Activated effector memory CD4-positive, alpha-beta T cell treated with Interleukin-2 at 50 U/mL for 16 hours (primary cell): Measurements from ENCODE around the gene COL6A1.
"Not testable (repeated sequence)": the region's sequence is repeated elsewhere in the genome, so short reads cannot be mapped to it uniquely, and the experiment has no call there.

Source experiments
- DNase-seq: peaks from one replicate; pipeline ENCODE4 v3.0.0-alpha.2; 2020

COL6A1 gene

DNA sequence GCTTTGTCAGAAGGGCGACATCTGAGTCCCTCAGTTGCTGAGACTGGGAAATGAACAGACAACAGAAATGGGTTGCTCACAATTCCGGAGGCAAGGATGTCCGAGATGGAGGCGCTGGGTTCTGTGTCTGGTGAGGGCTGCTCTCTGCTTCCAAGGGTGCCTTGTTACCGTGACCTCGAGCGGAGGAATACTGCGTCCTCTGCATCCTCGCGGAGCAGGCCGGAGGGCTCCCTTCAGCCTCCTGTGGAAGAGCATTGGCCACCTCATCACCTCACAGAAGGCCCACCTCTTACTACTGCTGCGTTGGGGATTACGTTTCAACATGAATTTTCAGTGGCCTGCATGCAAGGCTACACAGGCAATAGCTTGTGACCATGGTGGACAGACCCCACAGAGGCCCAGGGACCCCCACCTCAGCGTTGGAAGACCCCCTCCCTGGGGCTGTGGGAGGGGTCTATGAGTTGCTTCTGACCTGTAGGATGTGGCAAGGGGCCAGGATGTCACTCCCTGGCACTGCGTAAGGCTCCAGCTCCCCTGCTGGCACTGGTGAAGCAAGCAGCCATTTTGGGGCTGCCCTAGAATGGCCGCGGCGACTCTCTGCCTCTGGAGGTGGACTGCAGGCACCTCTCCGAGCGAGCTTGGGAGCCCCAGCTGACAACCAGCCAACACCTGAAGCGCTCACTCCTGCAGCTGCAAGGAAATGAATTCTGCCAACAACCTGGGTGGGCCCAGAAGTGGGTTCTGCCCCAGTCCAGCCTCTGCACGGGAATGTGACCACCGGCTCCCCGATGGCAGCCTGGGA lies 36.3 kb upstream of the COL6A1 start:
- DNase-seq, result no peak

DNA sequence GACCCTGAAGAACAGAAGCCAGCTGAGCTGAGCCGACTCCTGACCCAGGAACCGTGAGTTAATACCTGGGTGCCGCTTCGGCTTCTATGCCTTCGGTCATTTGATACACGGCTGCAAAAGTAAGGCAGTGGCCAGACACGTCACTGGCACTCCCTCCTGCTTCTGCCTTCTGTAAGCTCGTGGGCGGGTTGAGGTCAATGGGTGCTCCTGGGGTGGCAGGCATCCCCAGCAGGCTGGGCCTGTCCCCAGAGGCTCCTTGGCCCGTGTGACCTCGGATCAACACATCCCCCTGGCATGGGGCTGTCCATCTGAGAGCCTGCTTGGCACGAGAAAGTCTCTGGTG lies 35.7 kb upstream of the COL6A1 start:
- DNase-seq, result no peak

DNA sequence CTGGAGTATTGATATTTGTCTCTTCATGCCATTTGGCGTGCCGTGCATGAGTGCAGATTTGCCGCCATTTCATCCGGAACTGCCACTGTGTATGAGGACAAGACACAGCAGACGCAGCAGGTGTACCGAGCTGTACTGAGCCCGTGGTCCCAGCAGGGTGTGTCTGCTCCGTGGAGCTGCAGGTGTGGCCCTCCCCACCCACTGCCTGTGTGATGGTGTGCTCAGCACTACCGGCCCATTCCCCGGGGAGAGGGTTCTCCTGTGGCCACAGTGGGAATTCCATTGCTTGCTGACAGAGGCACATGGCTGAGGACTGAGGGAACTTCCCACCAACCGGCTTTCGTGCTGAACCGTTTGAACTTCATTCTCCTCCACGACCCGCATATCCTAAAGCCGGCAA lies 34.3 kb upstream of the COL6A1 start:
- DNase-seq, result no peak

GRCh38 chr21:45947716-45948255 lies 33.8 kb upstream of the COL6A1 start:
- DNase-seq, result no peak

GRCh38 chr21:45948576-45949141 lies 32.9 kb upstream of the COL6A1 start:
- DNase-seq, result no peak

GRCh38 chr21:45949928-45950739 lies 31.4 kb upstream of the COL6A1 start:
- DNase-seq, result no peak

DNA sequence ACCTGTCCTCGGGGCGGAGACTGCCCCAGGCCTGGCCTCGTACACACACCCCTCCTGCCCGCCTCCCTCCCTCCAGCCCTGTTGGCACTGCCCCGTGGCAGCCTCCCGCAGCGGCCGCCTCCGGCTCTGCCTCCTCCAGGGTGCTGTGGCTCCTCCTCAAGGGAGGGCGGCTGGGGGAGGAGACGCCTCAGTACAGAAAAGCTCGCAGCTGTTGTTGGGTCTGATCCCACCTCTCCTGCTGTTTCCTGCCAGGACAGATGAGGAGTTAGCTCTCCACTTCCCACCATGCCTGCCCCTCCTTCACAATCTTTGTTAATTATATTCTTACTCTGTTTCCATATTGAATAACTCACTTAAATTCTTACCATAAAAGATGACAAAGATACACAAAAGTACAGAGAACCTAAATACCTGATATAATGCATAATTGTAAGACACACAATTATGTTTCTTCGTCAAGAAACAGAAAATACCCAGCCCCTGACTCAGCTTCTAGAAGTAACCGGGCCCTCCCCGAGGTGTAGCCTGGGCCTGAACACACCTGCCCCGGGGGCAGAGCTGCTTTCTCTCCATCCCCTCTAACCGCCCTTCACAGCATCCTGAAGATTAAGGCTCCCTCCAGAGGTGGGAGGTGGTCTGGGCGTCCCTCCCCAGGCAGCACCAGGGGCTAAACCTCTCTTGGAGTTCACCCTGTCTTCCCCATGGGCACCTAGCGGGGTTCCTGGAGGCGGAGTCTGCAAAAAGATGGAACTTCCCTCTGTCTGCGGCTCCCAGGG lies 30.6 kb upstream of the COL6A1 start:
- no peak for DNase-seq

GRCh38 chr21:45951676-45952075 lies 29.9 kb upstream of the COL6A1 start:
- no peak for DNase-seq

DNA sequence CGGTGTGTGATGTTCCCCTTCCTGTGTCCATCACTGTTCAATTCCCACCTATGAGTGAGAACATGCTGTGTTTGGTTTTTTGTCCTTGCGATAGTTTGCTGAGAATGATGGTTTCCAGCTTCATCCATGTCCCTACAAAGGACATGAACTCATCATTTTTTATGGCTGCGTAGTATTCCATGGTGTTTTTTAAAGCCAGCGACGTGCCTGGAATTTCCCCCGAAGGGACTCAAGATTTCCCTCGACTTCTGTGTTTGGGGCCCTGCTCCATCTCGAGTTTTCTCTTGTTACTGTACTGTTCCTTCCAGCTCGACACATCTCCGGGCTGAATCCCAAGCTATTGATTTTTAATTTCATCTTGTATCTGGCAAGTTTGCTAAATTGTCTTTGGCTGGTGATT lies 29.0 kb upstream of the COL6A1 start:
- not testable (repeated sequence) for DNase-seq

DNA sequence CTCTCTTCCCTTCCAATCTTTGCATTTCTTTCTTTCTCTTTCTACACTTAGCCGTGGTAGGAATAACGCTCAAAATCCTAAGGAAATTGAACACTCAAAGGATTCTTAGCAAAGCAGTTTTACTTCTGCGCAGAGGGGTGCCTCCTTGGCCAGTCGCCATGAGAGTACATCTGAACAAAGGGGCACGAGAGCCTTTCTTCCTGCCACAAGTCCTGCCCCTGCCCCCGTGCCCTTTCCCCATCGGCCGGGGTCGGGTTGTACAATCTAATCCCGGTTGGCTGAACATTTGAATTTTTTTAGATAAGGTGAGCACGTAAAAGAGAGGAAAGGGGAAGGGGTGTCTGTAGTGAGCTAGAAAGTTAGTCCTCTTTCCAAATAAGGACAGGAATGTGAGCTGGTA lies 28.6 kb upstream of the COL6A1 start:
- no peak for DNase-seq

- no peak for DNase-seq
Observed at GRCh38 chr21:45954261-45954660, 27.3 kb upstream of the COL6A1 start.

- DNase-seq, result no peak
Observed at GRCh38 chr21:45954921-45955320, 26.6 kb upstream of the COL6A1 start.

- DNase-seq, result no peak
Observed at GRCh38 chr21:45957551-45957950, 24.0 kb upstream of the COL6A1 start.

- no peak for DNase-seq
Observed at GRCh38 chr21:45957981-45958600, 23.5 kb upstream of the COL6A1 start.

DNA sequence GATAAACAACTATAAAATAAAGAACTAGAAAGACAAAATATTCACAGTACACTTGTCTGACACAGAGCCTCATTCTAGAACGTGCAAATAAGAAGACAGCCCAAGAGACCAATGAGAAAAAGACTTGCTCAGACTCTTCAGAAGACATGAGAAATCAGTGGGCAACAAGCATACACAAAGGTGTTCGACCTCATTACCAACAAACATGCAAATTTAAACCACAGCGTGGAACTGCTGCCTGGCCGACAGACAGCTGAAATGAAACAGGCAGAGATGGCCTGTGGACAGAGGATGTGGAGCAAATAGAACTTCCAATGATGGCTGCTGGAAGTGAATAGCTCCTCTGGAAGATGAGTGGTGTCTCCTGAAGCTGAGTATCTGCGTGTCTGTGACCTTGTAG lies 22.4 kb upstream of the COL6A1 start:
- DNase-seq, result no peak

DNA sequence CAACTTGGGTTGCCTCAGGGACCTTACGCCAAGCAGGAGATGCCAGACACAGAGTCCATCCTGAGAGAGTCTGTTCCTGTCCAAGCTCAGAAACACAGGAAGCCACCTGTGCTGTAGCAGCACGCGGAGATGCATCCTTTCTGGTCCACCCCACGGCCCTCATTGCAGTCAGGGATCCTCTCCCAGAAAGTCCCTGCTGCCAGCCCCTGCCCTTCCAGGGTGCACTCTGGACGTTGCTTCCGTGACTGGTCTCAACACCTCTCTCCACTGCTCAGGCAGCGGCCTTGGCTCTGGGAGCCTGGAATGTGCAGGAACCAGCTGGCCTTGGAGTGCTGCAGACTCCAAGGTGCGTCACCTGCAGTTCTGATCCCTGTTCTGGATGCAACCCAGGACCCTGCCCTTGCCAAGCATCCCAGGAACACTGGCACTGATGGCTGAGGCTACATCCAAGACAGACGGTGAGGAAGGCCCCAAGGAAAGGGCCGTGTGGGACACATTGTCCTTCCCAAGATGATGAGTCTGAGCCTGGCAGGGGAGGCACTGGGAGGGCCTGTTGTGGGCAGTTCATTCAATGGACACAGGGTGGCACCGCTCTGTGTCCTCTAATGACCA lies 21.7 kb upstream of the COL6A1 start:
- DNase-seq, result no peak

DNA sequence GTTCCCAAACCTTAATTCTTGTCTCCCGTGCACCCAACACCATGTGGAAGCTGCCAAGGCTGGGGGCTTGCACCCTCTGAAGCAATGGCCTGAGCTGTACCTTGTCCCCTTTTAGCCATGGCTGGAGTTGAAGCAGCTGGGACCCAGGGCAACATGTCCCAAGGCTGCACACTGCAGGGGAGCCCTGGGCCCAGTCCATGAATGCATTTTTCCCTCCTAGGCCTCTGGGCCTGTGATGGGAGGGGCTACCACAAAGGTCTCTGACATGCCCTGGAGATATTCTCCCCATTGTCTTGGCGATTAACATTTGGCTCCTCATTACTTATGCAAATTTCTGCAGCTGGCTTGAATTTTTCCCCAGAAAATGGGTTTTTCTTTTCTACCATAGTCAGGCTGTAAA lies 20.2 kb upstream of the COL6A1 start:
- DNase-seq, result not testable (repeated sequence)

DNA sequence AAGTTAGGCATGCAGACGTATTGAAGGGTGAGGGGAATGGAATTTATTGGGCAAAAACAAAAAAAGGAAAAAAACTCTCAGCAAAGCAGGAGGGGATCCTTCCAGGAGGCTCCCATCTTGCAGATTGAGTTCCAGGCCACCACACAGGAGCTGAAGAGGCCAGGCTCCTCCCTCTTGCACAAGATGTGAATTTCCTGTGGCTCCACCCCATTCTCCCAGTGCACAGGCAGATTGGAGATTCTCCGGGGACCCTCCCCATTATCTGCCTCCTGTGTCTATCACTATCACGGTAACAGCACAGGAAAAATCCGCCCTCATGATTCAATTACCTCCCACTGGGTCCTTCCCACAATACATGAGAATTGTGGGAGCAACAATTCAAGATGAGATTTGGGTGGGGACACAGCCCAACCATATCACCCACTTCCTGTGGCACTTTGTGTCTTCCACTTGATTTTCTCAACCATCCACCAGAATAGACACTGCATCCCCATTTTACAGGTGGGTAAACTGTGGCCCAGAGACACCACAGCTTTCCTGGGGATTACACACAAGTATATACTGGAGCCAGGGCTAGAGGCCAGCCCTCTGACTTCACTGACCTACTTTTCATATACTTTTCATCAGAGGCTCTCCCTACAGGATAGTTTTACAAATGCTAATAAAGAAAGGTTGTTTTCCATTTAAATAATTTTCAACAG lies 18.9 kb upstream of the COL6A1 start:
- DNase-seq, result no peak

DNA sequence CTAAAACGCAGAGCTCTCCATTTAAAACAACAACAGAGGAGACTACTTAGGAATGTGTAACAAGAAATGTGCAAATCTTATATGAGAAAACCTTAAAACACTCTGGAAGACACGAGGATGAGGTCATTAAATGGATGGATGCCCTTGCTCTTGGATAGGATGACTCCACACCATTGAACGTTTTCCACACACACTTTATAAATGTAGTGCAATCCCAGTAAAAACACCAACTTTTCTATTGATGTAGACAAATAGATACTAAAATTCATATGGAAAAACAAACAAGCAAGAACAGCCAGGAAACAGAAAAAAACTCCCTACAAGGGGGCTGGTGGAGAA lies 18.4 kb upstream of the COL6A1 start:
- DNase-seq, result no peak

DNA sequence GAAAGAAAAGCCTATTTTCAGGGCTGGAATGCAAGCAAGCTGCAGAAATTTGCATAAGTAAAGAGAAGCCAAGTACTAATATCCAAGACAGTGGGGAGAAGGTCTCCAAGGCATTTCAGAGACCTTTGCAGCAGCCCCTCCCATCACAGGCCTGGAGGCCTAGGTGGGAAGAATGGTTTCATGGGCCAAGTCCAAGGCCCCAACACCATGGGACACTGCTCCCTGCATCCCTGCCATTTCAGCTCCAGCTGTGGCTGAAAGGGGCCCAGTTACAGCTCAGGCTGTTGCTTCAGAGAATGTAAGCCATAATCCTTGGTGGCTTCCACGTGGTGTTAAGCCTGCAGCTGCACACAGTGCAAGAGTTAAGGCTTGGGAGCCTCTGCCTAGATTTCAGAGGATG lies 16.9 kb upstream of the COL6A1 start:
- DNase-seq, result no peak

DNA sequence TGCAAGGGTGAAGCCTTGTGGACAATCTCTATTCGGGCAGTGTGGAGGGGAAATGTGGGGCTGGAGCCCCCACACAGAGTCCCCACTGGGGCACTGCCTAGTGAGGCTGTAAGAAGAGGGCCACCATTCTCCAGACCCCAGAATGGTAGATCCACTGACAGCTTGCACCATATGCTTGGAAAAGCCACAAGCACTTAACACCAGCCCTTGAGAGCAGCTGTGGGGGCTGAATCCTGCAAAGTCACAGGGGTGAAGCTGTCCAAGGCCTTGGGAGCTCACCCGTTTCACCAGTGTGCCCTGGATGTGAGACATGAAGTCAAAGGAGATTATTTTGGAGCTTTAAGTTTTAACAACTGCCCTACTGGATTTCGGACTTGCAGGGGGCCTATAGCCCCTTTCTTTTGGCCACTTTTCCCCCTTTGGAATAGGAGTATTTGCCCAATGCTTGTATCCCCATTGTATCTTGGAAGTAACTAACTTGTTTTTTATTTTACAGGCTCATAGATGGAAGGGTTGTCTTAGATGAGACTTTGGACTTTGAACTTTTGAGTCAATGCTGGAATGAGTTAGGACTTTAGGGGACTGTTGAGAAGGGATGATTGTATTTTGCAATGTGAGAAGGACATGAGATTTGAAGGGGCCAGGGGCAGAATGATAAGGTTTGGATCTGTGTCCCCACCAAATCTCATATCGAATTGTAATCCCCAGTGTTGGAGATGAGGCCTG lies 16.3 kb upstream of the COL6A1 start:
- DNase-seq, result no peak
